Posterior cingulate gyrus (tissue), 11 donors: ENCODE results near the gene MRTFA.
"Not testable (repeated sequence)": the region's sequence is repeated elsewhere in the genome, so short reads cannot be mapped to it uniquely, and the experiment has no call there.

ENCODE experiments used
- DNase-seq, 10 donors: peaks; one replicate each; pipeline versions ENCODE4 v3.0.0 to v3.0.0-alpha.2; 2020 to 2021; ENCODE audit warnings: mixed read lengths in 3 of 10
- intact Hi-C: fragments of 100-400 bp; cut with DNase I; formaldehyde crosslinking; loops from one replicate; pipeline ENCODE4 v1.15.1; 2023

Gene MRTFA

GRCh38 chr22:40387746-40388145 is 248.8 kb downstream of the MRTFA start:
- intact Hi-C loops = no loop called here
- DNase-seq = no peak

GRCh38 chr22:40385036-40385782 is 251.3 kb downstream of the MRTFA start:
- DNase-seq = no peak
- intact Hi-C loops = no loop called here

- intact Hi-C loops = no loop called here
Observed at GRCh38 chr22:40383905-40384304, 252.6 kb downstream of the MRTFA start.

GRCh38 chr22:40381461-40381860 is 255.1 kb downstream of the MRTFA start:
- DNase-seq = no peak
- intact Hi-C loops = no loop called here

More at GRCh38 chr22:40383905-40384304, 252.6 kb downstream of the MRTFA start:
- DNase-seq = no peak

GRCh38 chr22:40378448-40378847 is 258.1 kb downstream of the MRTFA start:
- intact Hi-C loops, DNase-seq: not testable (repeated sequence)

- intact Hi-C loops = no loop called here
- no peak for DNase-seq
Observed at GRCh38 chr22:40377931-40378330, 258.6 kb downstream of the MRTFA start.

GRCh38 chr22:40376149-40376548 is 260.4 kb downstream of the MRTFA start:
- no peak for DNase-seq
- intact Hi-C loops = no loop called here

GRCh38 chr22:40374567-40374966 is 262.0 kb downstream of the MRTFA start:
- intact Hi-C loops = no loop called here
- DNase-seq = no peak

- DNase-seq = no peak
- intact Hi-C loops = no loop called here
Observed at GRCh38 chr22:40368836-40369235, 267.7 kb downstream of the MRTFA start.

GRCh38 chr22:40368016-40368415 is 268.5 kb downstream of the MRTFA start:
- no peak for DNase-seq
- intact Hi-C loops = no loop called here

- intact Hi-C loops = no loop called here
Observed at GRCh38 chr22:40367342-40367741, 269.2 kb downstream of the MRTFA start.

GRCh38 chr22:40366068-40366467 is 270.5 kb downstream of the MRTFA start:
- no peak for DNase-seq
- intact Hi-C loops = no loop called here

More at GRCh38 chr22:40367342-40367741, 269.2 kb downstream of the MRTFA start:
- no peak for DNase-seq

GRCh38 chr22:40364431-40364830 is 272.1 kb downstream of the MRTFA start:
- no peak for DNase-seq
- intact Hi-C loops = no loop called here

- intact Hi-C loops = no loop called here
- no peak for DNase-seq
Observed at GRCh38 chr22:40363059-40363458, 273.5 kb downstream of the MRTFA start.

GRCh38 chr22:40361100-40361499 is 275.4 kb downstream of the MRTFA start:
- intact Hi-C loops = no loop called here
- DNase-seq = peak in 1 of 10 donors; percentile 86
